Fibroblast of gingiva (primary cell): ENCODE results near the gene LRP2BP.
"Not testable (repeated sequence)": the region's sequence is repeated elsewhere in the genome, so short reads cannot be mapped to it uniquely, and the experiment has no call there.

ENCODE experiments used
- DNase-seq: peaks from one replicate; pipeline ENCODE4 v3.0.0-alpha.2; 2011; ENCODE audit warnings: low read depth

The LRP2BP gene

GRCh38 chr4:185325721-185326120, 70.0 kb downstream of the LRP2BP start:
- not testable (repeated sequence) for DNase-seq

GRCh38 chr4:185324361-185324760, 71.4 kb downstream of the LRP2BP start:
- DNase-seq = not testable (repeated sequence)

DNA sequence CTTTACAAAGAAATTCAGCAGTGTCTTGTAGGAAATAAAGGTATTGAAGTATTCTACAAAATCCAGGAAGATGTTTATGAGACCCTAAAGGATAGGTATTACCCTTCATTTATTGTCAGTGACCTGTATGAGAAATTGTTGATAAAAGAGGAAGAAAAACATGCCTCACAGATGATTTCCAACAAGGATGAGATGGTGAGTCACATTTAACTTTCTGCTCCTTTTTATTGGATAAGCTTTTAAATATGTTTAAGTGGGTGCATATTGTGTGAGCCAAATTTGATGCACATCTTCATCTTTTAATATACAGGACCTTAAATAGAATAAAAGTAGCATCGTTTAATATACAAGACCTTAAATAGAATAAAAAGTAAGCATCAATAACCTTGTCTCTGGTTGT, 72.1 kb downstream of the LRP2BP start:
- no peak for DNase-seq

- DNase-seq = no peak
Observed at GRCh38 chr4:185322803-185323202, 72.9 kb downstream of the LRP2BP start.

- no peak for DNase-seq
Observed at GRCh38 chr4:185318679-185319078, 77.0 kb downstream of the LRP2BP start.

DNA sequence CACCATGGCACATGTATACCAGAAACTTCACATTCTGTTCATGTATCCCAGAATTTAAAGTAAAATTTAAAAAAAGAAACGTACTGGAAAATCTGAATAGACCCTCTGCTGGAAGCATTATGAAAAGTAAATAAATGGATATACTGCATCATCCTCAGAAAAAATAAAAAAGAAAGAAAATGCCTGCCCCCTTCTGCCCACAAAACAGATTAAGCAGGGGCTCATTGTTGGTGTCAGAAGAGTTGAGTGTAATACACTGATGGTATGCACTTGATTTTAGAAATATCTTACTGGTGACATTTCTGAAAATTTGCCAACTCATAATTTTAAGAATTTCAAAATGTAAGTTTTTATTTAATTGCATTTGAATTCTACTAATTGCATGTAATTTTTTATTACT, 77.8 kb downstream of the LRP2BP start:
- DNase-seq = no peak

- not testable (repeated sequence) for DNase-seq
Observed at GRCh38 chr4:185317462-185317861, 78.3 kb downstream of the LRP2BP start.
